NB4 (cell line): Measurements from ENCODE around the gene TMEM63C.

Source experiments
- CTCF ChIP-seq: IDR thresholded peaks from one replicate; pipeline ENCODE4 v1.5.1; 2012; ENCODE audit warnings: low read depth, low read length
- MYC ChIP-seq: IDR thresholded peaks from 2 replicates; pipeline ENCODE4 v1.6.1; 2011; ENCODE audit warnings: low read depth, low read length

- no peak for TF ChIP-seq CTCF
- no peak for TF ChIP-seq MYC
Measured at GRCh38 chr14:77306416-77306815, 124.8 kb downstream of the TMEM63C start.
